A549 (cell line): ENCODE results near the gene DNMT3B. TPM values are rescaled to one million over a fixed set of nuclear protein-coding genes. Genes with fewer than 3 reads are reported as not detected.

ENCODE experiments used
- ATAC-seq, 2 experiments: fragments of 200-7000 bp in 1 of 2; fragments of >200 bp in 1 of 2; cut with Nextera tagmentation in 1 of 2; cut with Tn5 transposase in 1 of 2; 3 replicates each; pipeline versions ENCODE4 v1.8.0 to v1.9.1; 2018 to 2020; ENCODE audit warnings: mild to moderate bottlenecking in 1 of 2, moderate library complexity in 1 of 2
- CTCF ChIA-PET: fragments of 300-600 bp; sonication (Branson Sonifier 250); formaldehyde crosslinking; extraction: SDS; loops from one replicate; lab custom pipeline; 2021; ENCODE audit warnings: antibody characterized with exemption, inconsistent platforms; lab: Yijun Ruan, JAX
- POLR2A ChIA-PET: fragments of 350-600 bp; formaldehyde crosslinking; extraction: SDS; loops from one replicate; lab custom pipeline; 2021; ENCODE audit warnings: antibody characterized with exemption, inconsistent platforms; lab: Yijun Ruan, JAX
- DNase-seq, 2 experiments: peaks; one replicate each; pipeline versions ENCODE4 v3.0.0 to v3.0.0-alpha.2; 2011 to 2016; ENCODE audit warnings: low read depth in 1 of 2, low spot score in 1 of 2
- FAIRE-seq: peaks from 2 replicates; lab custom pipeline; 2011; peaks lifted over from hg19 to GRCh38; lab: Jason Lieb, UNC
- H3K27ac ChIP-seq, 2 experiments: fragments of >200 bp; sonication (Bioruptor Twin); formaldehyde crosslinking; 3 replicates each; pipeline ENCODE4 v1.5.1; 2016 to 2017
- H3K4me1 ChIP-seq: fragments of >200 bp; sonication (Bioruptor Twin); formaldehyde crosslinking; 3 replicates; pipeline ENCODE4 v1.6.1; 2016
- H3K4me2 ChIP-seq: fragments of >200 bp; sonication (Bioruptor Twin); formaldehyde crosslinking; 3 replicates; pipeline ENCODE4 v1.6.1; 2016
- H3K4me3 ChIP-seq: fragments of >200 bp; sonication (Bioruptor Twin); formaldehyde crosslinking; 3 replicates; pipeline ENCODE4 v1.5.1; 2016
- H3K9me3 ChIP-seq: fragments of >200 bp; sonication (Bioruptor Twin); formaldehyde crosslinking; 3 replicates; pipeline ENCODE4 v1.6.1; 2016
- CEBPB ChIP-seq, 2 experiments: fragments of >200 bp in 1 of 2; sonication (Bioruptor Twin) in 1 of 2; formaldehyde crosslinking in 1 of 2; IDR thresholded peaks; 2 replicates each; pipeline ENCODE4 v1.6.1; 2012 to 2016
- CHD4 ChIP-seq: fragments of 200-600 bp; sonication (generic); IDR thresholded peaks from 2 replicates; pipeline ENCODE4 v1.6.1; 2016; ENCODE audit warnings: antibody characterized with exemption, mild to moderate bottlenecking, borderline replicate concordance
- CTCF ChIP-seq: fragments of >200 bp; sonication (Bioruptor Twin); formaldehyde crosslinking; IDR thresholded peaks from 3 replicates; pipeline ENCODE4 v1.5.1; 2016
- EHMT2 ChIP-seq: fragments of 200-600 bp; sonication (generic); IDR thresholded peaks from 2 replicates; pipeline ENCODE4 v1.6.1; 2016; ENCODE audit warnings: antibody characterized with exemption, low read depth, mild to moderate bottlenecking, moderate library complexity
- ELK1 ChIP-seq: fragments of 150-350 bp; IDR thresholded peaks from 2 replicates; pipeline ENCODE4 v1.6.1; 2014; ENCODE audit warnings: low read depth, mild to moderate bottlenecking, low read length
- EP300 ChIP-seq, 2 experiments: fragments of >200 bp; sonication (Bioruptor Twin); formaldehyde crosslinking; IDR thresholded peaks; 2 replicates in 1 of 2; 3 replicates in 1 of 2; pipeline ENCODE4 v1.6.1; 2016 to 2017
- FOXS1 ChIP-seq: fragments of 250-450 bp; sonication (Bioruptor Pico); IDR thresholded peaks from 2 replicates; pipeline ENCODE4 v1.5.0; 2020; ENCODE audit warnings: mild to moderate bottlenecking, moderate library complexity
- JUN ChIP-seq, 2 experiments: fragments of >200 bp; sonication (Bioruptor Twin); formaldehyde crosslinking; IDR thresholded peaks; 2 replicates in 1 of 2; 3 replicates in 1 of 2; pipeline ENCODE4 v1.6.1; 2016 to 2017
- KDM1A ChIP-seq: fragments of 200-600 bp; sonication (generic); IDR thresholded peaks from 2 replicates; pipeline ENCODE4 v1.6.1; 2016; ENCODE audit warnings: low read depth, mild to moderate bottlenecking
- MYC ChIP-seq: IDR thresholded peaks from 2 replicates; pipeline ENCODE4 v1.6.1; 2012; ENCODE audit warnings: mild to moderate bottlenecking, inconsistent platforms, low read length, improper control_type of control experiment, borderline replicate concordance
- RAD21 ChIP-seq, 2 experiments: fragments of >200 bp in 1 of 2; sonication (Bioruptor Twin) in 1 of 2; formaldehyde crosslinking in 1 of 2; IDR thresholded peaks in 1 of 2; conservative IDR thresholded peaks in 1 of 2; 2 replicates in 1 of 2; 3 replicates in 1 of 2; pipeline ENCODE4 v1.6.1; 2012 to 2018; ENCODE audit warnings: inconsistent platforms in 1 of 2
- RCOR1 ChIP-seq: fragments of 150-350 bp; IDR thresholded peaks from 2 replicates; pipeline ENCODE4 v1.6.1; 2014; ENCODE audit warnings: antibody characterized with exemption, low read length, low read depth
- RNF2 ChIP-seq: fragments of 200-600 bp; sonication (generic); IDR thresholded peaks from 2 replicates; pipeline ENCODE4 v1.6.1; 2016; ENCODE audit warnings: low read depth, mild to moderate bottlenecking, antibody characterized with exemption, moderate library complexity, borderline replicate concordance
- SREBF2 ChIP-seq: fragments of 450-650 bp; IDR thresholded peaks from 2 replicates; pipeline ENCODE4 v1.6.1; 2014; ENCODE audit warnings: mild to moderate bottlenecking, moderate library complexity
- TFCP2L1 ChIP-seq: fragments of 250-450 bp; sonication (Bioruptor Pico); IDR thresholded peaks from 2 replicates; pipeline ENCODE4 v1.5.0; 2021; ENCODE audit warnings: mild to moderate bottlenecking
- USF2 ChIP-seq: fragments of 450-650 bp; IDR thresholded peaks from 2 replicates; pipeline ENCODE4 v1.6.1; 2014; ENCODE audit warnings: antibody characterized with exemption
- ZNF302 ChIP-seq: fragments of 250-450 bp; sonication (Bioruptor Pico); IDR thresholded peaks from 2 replicates; pipeline ENCODE4 v1.9.0; 2021; ENCODE audit warnings: inconsistent platforms, mild to moderate bottlenecking, moderate library complexity
- WGBS: methylation state at CpG from one replicate; pipeline ENCODE4 v1.1.6; 2017; ENCODE audit errors: missing lambda C conversion rate; 5-methylcytosine and 5-hydroxymethylcytosine counted together
- polyA plus RNA-seq, 4 experiments: library from polyadenylated mRNA; depleted of rRNA in 3 of 4; stranded (reverse); fragments of >200 nt; fragmentation: RNase III in 1 of 4; extraction: RNeasy Plus Mini Kit Qiagen cat#74134 plus additional on column Dnase treatment in 1 of 4; gene quantifications; 2 replicates in 3 of 4; 3 replicates in 1 of 4; pipeline ENCODE4 v1.2.3, GENCODE V29; 2011 to 2017
- TF ChIP-seq, protein P1 (sequence below): IDR thresholded peaks from 2 replicates; pipeline ENCODE4 v1.6.1; 2012; ENCODE audit warnings: low read depth, borderline replicate concordance
- TF ChIP-seq, protein P2 (sequence below): fragments of 200-600 bp; sonication (generic); IDR thresholded peaks from 2 replicates; pipeline ENCODE4 v1.6.1; 2016; ENCODE audit warnings: antibody characterized with exemption, mild to moderate bottlenecking, moderate library complexity
- TF ChIP-seq, protein P3 (sequence below): IDR thresholded peaks from 2 replicates; pipeline ENCODE4 v1.6.1; 2012

DNMT3B gene
- polyA plus RNA-seq, 2 of the 4 experiments (the other 2 are of a cell fraction), result 5.2 to 11.3 TPM

DNA sequence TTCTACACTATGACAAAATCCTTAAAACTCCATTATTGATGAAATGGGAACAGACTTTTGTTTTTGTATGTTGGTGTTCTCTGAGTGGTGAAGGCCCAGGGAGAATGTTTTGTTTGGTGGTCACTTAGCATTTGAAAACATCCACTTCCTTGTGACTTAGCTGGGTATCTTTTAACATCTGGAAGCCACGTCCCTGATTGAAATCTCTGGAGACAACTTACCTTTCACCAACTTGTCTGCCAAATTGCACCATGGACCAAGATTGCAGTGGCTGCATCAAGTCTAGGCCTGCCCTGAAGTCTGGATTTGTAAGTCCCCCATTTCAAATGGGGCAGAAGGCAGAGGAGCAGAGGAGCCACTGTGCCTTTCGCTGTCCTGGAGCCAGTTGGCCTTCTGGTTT is 96.0 kb downstream of the DNMT3B start:
- TF ChIP-seq EP300 (IDR thresholded peaks at IDR 0.05) (no peak), EHMT2 (no peak), TFCP2L1 (CRISPR knock-in tag) (no peak), ZNF302 (no peak), CEBPB (IDR thresholded peaks at IDR 0.05) (no peak), JUN (IDR thresholded peaks at IDR 0.05) (no peak), FOXS1 (CRISPR knock-in tag) (no peak), RCOR1 (no peak), USF2 (no peak), CTCF (no peak), RAD21 (conservative IDR thresholded peaks at IDR 0.05 in 1 of 2, IDR thresholded peaks at IDR 0.05 in 1 of 2) (no peak), RNF2 (no peak), ELK1 (no peak), MYC (no peak), KDM1A (no peak), SREBF2 (no peak), CHD4 (no peak)
- TF ChIP-seq, protein P1, sequence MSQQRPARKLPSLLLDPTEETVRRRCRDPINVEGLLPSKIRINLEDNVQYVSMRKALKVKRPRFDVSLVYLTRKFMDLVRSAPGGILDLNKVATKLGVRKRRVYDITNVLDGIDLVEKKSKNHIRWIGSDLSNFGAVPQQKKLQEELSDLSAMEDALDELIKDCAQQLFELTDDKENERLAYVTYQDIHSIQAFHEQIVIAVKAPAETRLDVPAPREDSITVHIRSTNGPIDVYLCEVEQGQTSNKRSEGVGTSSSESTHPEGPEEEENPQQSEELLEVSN, result no peak
- TF ChIP-seq, protein P2, sequence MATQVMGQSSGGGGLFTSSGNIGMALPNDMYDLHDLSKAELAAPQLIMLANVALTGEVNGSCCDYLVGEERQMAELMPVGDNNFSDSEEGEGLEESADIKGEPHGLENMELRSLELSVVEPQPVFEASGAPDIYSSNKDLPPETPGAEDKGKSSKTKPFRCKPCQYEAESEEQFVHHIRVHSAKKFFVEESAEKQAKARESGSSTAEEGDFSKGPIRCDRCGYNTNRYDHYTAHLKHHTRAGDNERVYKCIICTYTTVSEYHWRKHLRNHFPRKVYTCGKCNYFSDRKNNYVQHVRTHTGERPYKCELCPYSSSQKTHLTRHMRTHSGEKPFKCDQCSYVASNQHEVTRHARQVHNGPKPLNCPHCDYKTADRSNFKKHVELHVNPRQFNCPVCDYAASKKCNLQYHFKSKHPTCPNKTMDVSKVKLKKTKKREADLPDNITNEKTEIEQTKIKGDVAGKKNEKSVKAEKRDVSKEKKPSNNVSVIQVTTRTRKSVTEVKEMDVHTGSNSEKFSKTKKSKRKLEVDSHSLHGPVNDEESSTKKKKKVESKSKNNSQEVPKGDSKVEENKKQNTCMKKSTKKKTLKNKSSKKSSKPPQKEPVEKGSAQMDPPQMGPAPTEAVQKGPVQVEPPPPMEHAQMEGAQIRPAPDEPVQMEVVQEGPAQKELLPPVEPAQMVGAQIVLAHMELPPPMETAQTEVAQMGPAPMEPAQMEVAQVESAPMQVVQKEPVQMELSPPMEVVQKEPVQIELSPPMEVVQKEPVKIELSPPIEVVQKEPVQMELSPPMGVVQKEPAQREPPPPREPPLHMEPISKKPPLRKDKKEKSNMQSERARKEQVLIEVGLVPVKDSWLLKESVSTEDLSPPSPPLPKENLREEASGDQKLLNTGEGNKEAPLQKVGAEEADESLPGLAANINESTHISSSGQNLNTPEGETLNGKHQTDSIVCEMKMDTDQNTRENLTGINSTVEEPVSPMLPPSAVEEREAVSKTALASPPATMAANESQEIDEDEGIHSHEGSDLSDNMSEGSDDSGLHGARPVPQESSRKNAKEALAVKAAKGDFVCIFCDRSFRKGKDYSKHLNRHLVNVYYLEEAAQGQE, result no peak
- TF ChIP-seq, protein P3, sequence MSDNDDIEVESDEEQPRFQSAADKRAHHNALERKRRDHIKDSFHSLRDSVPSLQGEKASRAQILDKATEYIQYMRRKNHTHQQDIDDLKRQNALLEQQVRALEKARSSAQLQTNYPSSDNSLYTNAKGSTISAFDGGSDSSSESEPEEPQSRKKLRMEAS, result no peak
- no peak for FAIRE-seq
- Histone ChIP-seq H3K27ac (no peak overlapping the region), H3K9me3 (no peaks in the 10 kb centered on the region), H3K4me3 (no peak overlapping the region), H3K4me1 (no peaks in the 10 kb centered on the region), H3K4me2 (no peak overlapping the region)
- no peak for DNase-seq
- ChIA-PET CTCF (interaction anchor here (1.1 to 2.6 kb wide), 2 partner anchors 68 to 99 kb away, joined by 3 to 6 read pairs; no protein-coding TSS in a partner anchor), POLR2A (no interaction called here)
- 88% methylated on average over 2 of the region's 2 CpGs for WGBS
- no peak for ATAC-seq

Other genes with a start within 250 kb of the DNMT3B start
- gene NOL4L, start 177.1 kb upstream of the DNMT3B start, polyA plus RNA-seq (2011; rRNA removed), result 9.5 and 10.2 TPM in 2 replicates
- gene NOL4L, start 177.1 kb upstream of the DNMT3B start, polyA plus RNA-seq (2017; fragmentation: RNase III; extraction: RNeasy Plus Mini Kit Qiagen cat#74134 plus additional on column Dnase treatment), result 11.8 to 13.8 TPM (median 11.8 TPM) in 3 replicates
- gene C20orf203, start 88.4 kb upstream of the DNMT3B start, polyA plus RNA-seq (2011; rRNA removed), result 0.01 TPM in 1 of 2 replicates, not detected in the other
- gene C20orf203, start 88.4 kb upstream of the DNMT3B start, polyA plus RNA-seq (2017; fragmentation: RNase III; extraction: RNeasy Plus Mini Kit Qiagen cat#74134 plus additional on column Dnase treatment), result not detected in 3 replicates
- gene COMMD7, start 18.9 kb upstream of the DNMT3B start, polyA plus RNA-seq (2011; rRNA removed), result 74.1 and 86.3 TPM in 2 replicates
- 50.6 to 55.7 TPM (median 53.3 TPM) in 3 replicates for gene COMMD7, start 18.9 kb upstream of the DNMT3B start, polyA plus RNA-seq (2017; fragmentation: RNase III; extraction: RNeasy Plus Mini Kit Qiagen cat#74134 plus additional on column Dnase treatment)
- 126 and 149 TPM in 2 replicates for gene MAPRE1, start 57.6 kb downstream of the DNMT3B start, polyA plus RNA-seq (2011; rRNA removed)
- gene MAPRE1, start 57.6 kb downstream of the DNMT3B start, polyA plus RNA-seq (2017; fragmentation: RNase III; extraction: RNeasy Plus Mini Kit Qiagen cat#74134 plus additional on column Dnase treatment), result 140 to 151 TPM (median 143 TPM) in 3 replicates
- gene EFCAB8, start 96.5 kb downstream of the DNMT3B start, polyA plus RNA-seq (2011; rRNA removed), result not detected in 2 replicates
- gene EFCAB8, start 96.5 kb downstream of the DNMT3B start, polyA plus RNA-seq (2017; fragmentation: RNase III; extraction: RNeasy Plus Mini Kit Qiagen cat#74134 plus additional on column Dnase treatment), result not detected in 3 replicates
- not detected in 2 replicates for gene SUN5, start 242.0 kb downstream of the DNMT3B start, polyA plus RNA-seq (2011; rRNA removed)
- gene SUN5, start 242.0 kb downstream of the DNMT3B start, polyA plus RNA-seq (2017; fragmentation: RNase III; extraction: RNeasy Plus Mini Kit Qiagen cat#74134 plus additional on column Dnase treatment), result not detected in 3 replicates
- not detected in 2 replicates for gene BPIFB2, start 245.3 kb downstream of the DNMT3B start, polyA plus RNA-seq (2011; rRNA removed)
- gene BPIFB2, start 245.3 kb downstream of the DNMT3B start, polyA plus RNA-seq (2017; fragmentation: RNase III; extraction: RNeasy Plus Mini Kit Qiagen cat#74134 plus additional on column Dnase treatment), result not detected in 3 replicates